OCI-M2 (cell line): ENCODE measurements around the gene SLC16A10.
"Not testable (repeated sequence)": the region's sequence is repeated elsewhere in the genome, so short reads cannot be mapped to it uniquely, and the experiment has no call there.

Experiments
- DNase-seq: peaks from one replicate; lab custom pipeline; 2025; ENCODE audit not compliant: unreplicated experiment; lab: John Stamatoyannopoulos, UW

The SLC16A10 gene

GRCh38 chr6:111131018-111131417 is 43.7 kb downstream of the SLC16A10 start:
- DNase-seq = not testable (repeated sequence)

- not testable (repeated sequence) for DNase-seq
Observed at GRCh38 chr6:111132669-111133068, 45.4 kb downstream of the SLC16A10 start.

- not testable (repeated sequence) for DNase-seq
Observed at GRCh38 chr6:111134236-111134869, 47.0 kb downstream of the SLC16A10 start.

- not testable (repeated sequence) for DNase-seq
Observed at GRCh38 chr6:111137489-111138093, 50.3 kb downstream of the SLC16A10 start.

- DNase-seq = no peak
Observed at GRCh38 chr6:111147440-111147839, 60.1 kb downstream of the SLC16A10 start.

- no peak for DNase-seq
Observed at GRCh38 chr6:111148110-111148509, 60.8 kb downstream of the SLC16A10 start.

GRCh38 chr6:111150577-111150976 is 63.3 kb downstream of the SLC16A10 start:
- no peak for DNase-seq

GRCh38 chr6:111154981-111155380 is 67.7 kb downstream of the SLC16A10 start:
- DNase-seq = no peak

- no peak for DNase-seq
Observed at GRCh38 chr6:111157412-111157811, 70.1 kb downstream of the SLC16A10 start.

- DNase-seq = no peak
Observed at GRCh38 chr6:111159633-111160032, 72.3 kb downstream of the SLC16A10 start.

- DNase-seq = no peak
Observed at GRCh38 chr6:111161650-111162049, 74.3 kb downstream of the SLC16A10 start.

- DNase-seq = no peak
Observed at GRCh38 chr6:111162504-111162903, 75.2 kb downstream of the SLC16A10 start.

GRCh38 chr6:111171577-111172400 is 84.5 kb downstream of the SLC16A10 start:
- DNase-seq = no peak

- no peak for DNase-seq
Observed at GRCh38 chr6:111172563-111172962, 85.3 kb downstream of the SLC16A10 start.

GRCh38 chr6:111173341-111173740 is 86.0 kb downstream of the SLC16A10 start:
- DNase-seq = no peak

- DNase-seq = no peak
Observed at GRCh38 chr6:111173946-111174345, 86.6 kb downstream of the SLC16A10 start.

- no peak for DNase-seq
Observed at GRCh38 chr6:111175109-111175508, 87.8 kb downstream of the SLC16A10 start.

- DNase-seq = no peak
Observed at GRCh38 chr6:111176038-111176759, 88.9 kb downstream of the SLC16A10 start.

GRCh38 chr6:111176760-111177099 is 89.4 kb downstream of the SLC16A10 start:
- no peak for DNase-seq

- DNase-seq = no peak
Observed at GRCh38 chr6:111177131-111177530, 89.8 kb downstream of the SLC16A10 start.

- DNase-seq = no peak
Observed at GRCh38 chr6:111183702-111184517, 96.6 kb downstream of the SLC16A10 start.
